ENCODE results near the gene GIT1.

The GIT1 gene

GRCh38 chr17:29570521-29570920 is 18.9 kb downstream of the GIT1 start:
- DNase-seq (ENCODE audit: low read depth), result no peak
- no peak overlapping the region for H3K4me3 ChIP-seq (replicated peaks; ENCODE audit: low read depth, low read length)

GRCh38 chr17:29569245-29569950 is 20.1 kb downstream of the GIT1 start:
- DNase-seq (ENCODE audit: low read depth), result no peak
- TF ChIP-seq CTCF (IDR thresholded peaks at IDR 0.05; ENCODE audit: low read length, missing control alignments), result no peak
- H3K4me3 ChIP-seq (replicated peaks; ENCODE audit: low read depth, low read length), result peak overlapping the region; percentile 70

More at GRCh38 chr17:29570521-29570920, 18.9 kb downstream of the GIT1 start:
- no peak for TF ChIP-seq CTCF (IDR thresholded peaks at IDR 0.05; ENCODE audit: low read length, missing control alignments)

- DNase-seq (ENCODE audit: low read depth), result peak; percentile 78
- H3K4me3 ChIP-seq (replicated peaks; ENCODE audit: low read depth, low read length), result peak within 1 kb of the TSS; percentile 70
- TF ChIP-seq CTCF (IDR thresholded peaks at IDR 0.05; ENCODE audit: low read length, missing control alignments), result no peak
These were observed 20.9 kb downstream of the GIT1 start, which contains the start of gene TP53I13 for GRCh38 chr17:29568331-29569244. TSS of gene TP53I13 (plus strand) at chr17:29568701. CDS start at chr17:29568759, 58 bp downstream.

GRCh38 chr17:29567554-29568330 is 21.7 kb downstream of the GIT1 start:
- peak overlapping the region; percentile 70 for H3K4me3 ChIP-seq (replicated peaks; ENCODE audit: low read depth, low read length)
- DNase-seq (ENCODE audit: low read depth), result no peak
- TF ChIP-seq CTCF (IDR thresholded peaks at IDR 0.05; ENCODE audit: low read length, missing control alignments), result peak; percentile 19

GRCh38 chr17:29567304-29567553 is 22.2 kb downstream of the GIT1 start:
- peak overlapping the region; percentile 70 for H3K4me3 ChIP-seq (replicated peaks; ENCODE audit: low read depth, low read length)
- no peak for DNase-seq (ENCODE audit: low read depth)
- no peak for TF ChIP-seq CTCF (IDR thresholded peaks at IDR 0.05; ENCODE audit: low read length, missing control alignments)

GRCh38 chr17:29566473-29567303 is 22.8 kb downstream of the GIT1 start, which contains the start of gene ABHD15:
TSS of gene ABHD15 (minus strand) at chr17:29567037. CDS start at chr17:29566966, 71 bp downstream.
- peak; percentile 63 for DNase-seq (ENCODE audit: low read depth)
- TF ChIP-seq CTCF (IDR thresholded peaks at IDR 0.05; ENCODE audit: low read length, missing control alignments), result no peak
- H3K4me3 ChIP-seq (replicated peaks; ENCODE audit: low read depth, low read length), result peak within 1 kb of the TSS; percentile 70
